GM19025 (cell line): Measurements from ENCODE around the gene PDGFB.

Source experiments
- ATAC-seq: cut with Tn5 transposase; IDR thresholded peaks from one replicate; pipeline ENCODE4 v1.9.1; 2021; ENCODE audit warnings: mild to moderate bottlenecking, low read depth, moderate library complexity; ENCODE audit not compliant: unreplicated experiment

PDGFB gene

GRCh38 chr22:39178206-39179111 is 66.3 kb downstream of the PDGFB start:
- ATAC-seq, result no peak

GRCh38 chr22:39177791-39178190 is 67.0 kb downstream of the PDGFB start:
- ATAC-seq, result no peak

- ATAC-seq, result no peak
Observed at GRCh38 chr22:39177456-39177775, 67.4 kb downstream of the PDGFB start.

- ATAC-seq, result no peak
Observed at GRCh38 chr22:39176714-39177455, 67.9 kb downstream of the PDGFB start.

GRCh38 chr22:39176143-39176713 is 68.6 kb downstream of the PDGFB start:
- no peak for ATAC-seq

GRCh38 chr22:39175353-39176142 is 69.2 kb downstream of the PDGFB start:
- no peak for ATAC-seq

- ATAC-seq, result no peak
Observed at GRCh38 chr22:39174498-39175352, 70.1 kb downstream of the PDGFB start.

GRCh38 chr22:39173787-39174497 is 70.8 kb downstream of the PDGFB start:
- no peak for ATAC-seq
